Transverse colon (tissue), 4 donors: Measurements from ENCODE around the gene DNAJC5.

Experiments
- CTCF ChIP-seq, 5 experiments: fragments of 200-600 bp in 3 of 5; fragments of 450-650 bp in 2 of 5; sonication (generic) in 3 of 5; IDR thresholded peaks; 1 replicate in 2 of 5; 2 replicates in 3 of 5; pipeline ENCODE4 v1.5.1; 2016 to 2017; ENCODE audit warnings: antibody characterized with exemption in 5 of 5, inconsistent platforms in 3 of 5, mild to moderate bottlenecking in 2 of 5, moderate library complexity in 1 of 5
- POLR2A ChIP-seq: fragments of 450-650 bp; IDR thresholded peaks from one replicate; pipeline ENCODE4 v1.6.1; 2016; ENCODE audit warnings: antibody characterized with exemption, mild to moderate bottlenecking, moderate library complexity
- POLR2AphosphoS5 ChIP-seq, 3 donors: sonication (generic); formaldehyde crosslinking; IDR thresholded peaks; one replicate each; pipeline ENCODE4 v1.6.1; 2016; ENCODE audit warnings: antibody characterized with exemption in 3 of 3

GRCh38 chr20:63920226-63920625, 25.3 kb downstream of the DNAJC5 start:
- TF ChIP-seq CTCF (IDR thresholded peaks at IDR 0.05) (no peak), POLR2A (no peak), POLR2AphosphoS5 (IDR thresholded peaks at IDR 0.05) (no peak)
